ENCODE measurements around the gene SUN3. TPM values are rescaled to one million over a fixed set of nuclear protein-coding genes. Genes with fewer than 3 reads are reported as not detected.

Gene SUN3
- total RNA-seq, 1 experiment from 2014 or later = not detected

DNA sequence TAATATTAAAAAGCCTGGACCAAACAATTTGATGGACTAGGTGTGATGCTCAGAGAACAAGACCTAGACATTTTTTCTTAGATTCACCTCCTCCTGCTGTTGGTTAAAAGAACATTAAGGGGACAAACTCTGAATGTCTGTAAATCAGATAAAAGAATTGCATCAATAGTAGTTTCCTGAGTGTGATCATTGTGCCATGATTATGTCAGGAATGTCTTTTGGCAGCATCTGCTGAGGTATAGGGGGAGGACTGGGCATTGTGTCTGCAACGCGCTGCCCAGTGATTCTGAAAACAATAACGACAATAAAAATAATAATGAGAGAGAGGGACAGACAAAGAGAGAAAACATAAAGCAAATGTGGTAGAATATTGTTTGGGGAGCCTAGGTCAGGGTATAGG, 13.3 kb upstream of the SUN3 start (continued):
- TF ChIP-seq, protein P1, sequence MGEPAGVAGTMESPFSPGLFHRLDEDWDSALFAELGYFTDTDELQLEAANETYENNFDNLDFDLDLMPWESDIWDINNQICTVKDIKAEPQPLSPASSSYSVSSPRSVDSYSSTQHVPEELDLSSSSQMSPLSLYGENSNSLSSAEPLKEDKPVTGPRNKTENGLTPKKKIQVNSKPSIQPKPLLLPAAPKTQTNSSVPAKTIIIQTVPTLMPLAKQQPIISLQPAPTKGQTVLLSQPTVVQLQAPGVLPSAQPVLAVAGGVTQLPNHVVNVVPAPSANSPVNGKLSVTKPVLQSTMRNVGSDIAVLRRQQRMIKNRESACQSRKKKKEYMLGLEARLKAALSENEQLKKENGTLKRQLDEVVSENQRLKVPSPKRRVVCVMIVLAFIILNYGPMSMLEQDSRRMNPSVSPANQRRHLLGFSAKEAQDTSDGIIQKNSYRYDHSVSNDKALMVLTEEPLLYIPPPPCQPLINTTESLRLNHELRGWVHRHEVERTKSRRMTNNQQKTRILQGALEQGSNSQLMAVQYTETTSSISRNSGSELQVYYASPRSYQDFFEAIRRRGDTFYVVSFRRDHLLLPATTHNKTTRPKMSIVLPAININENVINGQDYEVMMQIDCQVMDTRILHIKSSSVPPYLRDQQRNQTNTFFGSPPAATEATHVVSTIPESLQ (CRISPR knock-in tag; IDR thresholded peaks at IDR 0.05) = no peak

DNA sequence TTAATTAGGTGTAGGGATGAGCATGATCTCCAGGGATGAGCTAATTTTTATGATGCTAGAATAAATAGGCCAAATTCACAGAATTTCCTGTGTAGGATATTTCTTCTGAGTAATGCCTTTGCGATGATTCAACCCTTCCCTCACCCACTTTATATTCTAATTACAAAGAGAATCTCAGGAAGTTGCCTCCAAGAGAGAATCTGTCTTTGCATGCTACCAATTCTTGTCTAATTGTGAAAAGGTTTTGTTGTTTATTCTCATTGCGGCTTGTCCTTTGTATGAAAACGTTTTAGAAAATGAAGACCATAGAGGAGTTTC, 12.7 kb upstream of the SUN3 start:
- ChIA-PET CTCF (no interaction called here), POLR2A (no interaction called here)
- Mint-ChIP-seq H3K9me3 (no peaks in the 10 kb centered on the region), H3K27ac (no peak overlapping the region), H3K27me3 (ENCODE audit: low read depth) (peaks cover 15% of the 10 kb centered on the region), H3K4me3 (no peak overlapping the region), H3K36me3 (no peaks in the 10 kb centered on the region), H3K4me1 (peaks cover 65% of the 10 kb centered on the region)
- DNase-seq (ENCODE audit: low spot score) = no peak
- no peak for ATAC-seq
- TF ChIP-seq MXD4 (CRISPR knock-in tag; IDR thresholded peaks at IDR 0.05; ENCODE audit: borderline replicate concordance) = no peak
- TF ChIP-seq, protein P2, sequence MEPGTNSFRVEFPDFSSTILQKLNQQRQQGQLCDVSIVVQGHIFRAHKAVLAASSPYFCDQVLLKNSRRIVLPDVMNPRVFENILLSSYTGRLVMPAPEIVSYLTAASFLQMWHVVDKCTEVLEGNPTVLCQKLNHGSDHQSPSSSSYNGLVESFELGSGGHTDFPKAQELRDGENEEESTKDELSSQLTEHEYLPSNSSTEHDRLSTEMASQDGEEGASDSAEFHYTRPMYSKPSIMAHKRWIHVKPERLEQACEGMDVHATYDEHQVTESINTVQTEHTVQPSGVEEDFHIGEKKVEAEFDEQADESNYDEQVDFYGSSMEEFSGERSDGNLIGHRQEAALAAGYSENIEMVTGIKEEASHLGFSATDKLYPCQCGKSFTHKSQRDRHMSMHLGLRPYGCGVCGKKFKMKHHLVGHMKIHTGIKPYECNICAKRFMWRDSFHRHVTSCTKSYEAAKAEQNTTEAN (CRISPR knock-in tag; IDR thresholded peaks at IDR 0.05) = no peak

DNA sequence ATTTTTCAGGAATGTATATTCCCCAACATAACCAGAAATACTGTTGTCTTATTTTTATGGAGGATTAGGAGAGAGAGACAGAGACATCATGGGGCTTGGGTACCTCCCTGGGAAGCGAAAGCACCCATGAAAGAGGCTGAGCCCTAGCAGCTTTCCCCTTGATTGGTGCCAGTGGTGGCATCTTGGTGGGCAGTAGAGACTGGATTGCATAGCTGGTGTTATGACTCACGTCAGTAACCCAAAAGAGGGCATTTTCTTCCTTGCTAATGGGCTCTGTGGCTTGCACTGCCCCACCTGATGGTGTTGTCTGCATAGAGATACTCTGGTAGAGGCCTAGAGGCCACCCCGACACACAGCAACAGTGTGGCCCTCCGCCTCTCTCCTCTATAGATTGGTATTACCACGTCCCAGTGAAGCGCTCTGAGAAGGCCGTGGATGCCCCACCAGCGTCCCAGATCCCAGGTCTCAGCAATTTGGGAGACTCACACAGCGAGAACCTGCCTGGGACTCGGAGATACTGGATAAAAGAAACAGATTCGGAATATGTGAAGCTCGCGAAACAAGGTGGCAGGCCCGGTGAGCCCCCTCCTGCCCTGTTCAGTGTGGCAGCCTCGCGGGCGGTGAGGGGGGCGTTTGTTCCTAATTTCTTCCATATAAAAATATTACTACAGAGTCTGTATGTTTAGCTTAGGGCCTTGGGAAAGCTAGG, 12.2 kb upstream of the SUN3 start:
- no peak overlapping the region for H3K4me3 Mint-ChIP-seq
- H3K9me3 Mint-ChIP-seq = no peaks in the 10 kb centered on the region
- peaks cover 63% of the 10 kb centered on the region for H3K4me1 Mint-ChIP-seq
- ChIA-PET CTCF (interaction anchor here (1.4 kb wide), 1 partner anchor 69 kb away, joined by 4 read pairs; no protein-coding TSS in a partner anchor), POLR2A (no interaction called here)
- H3K27ac Mint-ChIP-seq = no peak overlapping the region
- ATAC-seq (peak; percentile 10; the same call in 1 of the 2 replicates), DNase-seq (ENCODE audit: low spot score) (no peak)
- H3K27me3 Mint-ChIP-seq (ENCODE audit: low read depth) = peaks cover 20% of the 10 kb centered on the region
- no peaks in the 10 kb centered on the region for H3K36me3 Mint-ChIP-seq
- TF ChIP-seq ESRRA (CRISPR knock-in tag; IDR thresholded peaks at IDR 0.05; ENCODE audit: borderline replicate concordance) = no peak
- no peak for TF ChIP-seq CBFB (CRISPR knock-in tag; IDR thresholded peaks at IDR 0.05; ENCODE audit: low read depth)
- TF ChIP-seq, protein P3, sequence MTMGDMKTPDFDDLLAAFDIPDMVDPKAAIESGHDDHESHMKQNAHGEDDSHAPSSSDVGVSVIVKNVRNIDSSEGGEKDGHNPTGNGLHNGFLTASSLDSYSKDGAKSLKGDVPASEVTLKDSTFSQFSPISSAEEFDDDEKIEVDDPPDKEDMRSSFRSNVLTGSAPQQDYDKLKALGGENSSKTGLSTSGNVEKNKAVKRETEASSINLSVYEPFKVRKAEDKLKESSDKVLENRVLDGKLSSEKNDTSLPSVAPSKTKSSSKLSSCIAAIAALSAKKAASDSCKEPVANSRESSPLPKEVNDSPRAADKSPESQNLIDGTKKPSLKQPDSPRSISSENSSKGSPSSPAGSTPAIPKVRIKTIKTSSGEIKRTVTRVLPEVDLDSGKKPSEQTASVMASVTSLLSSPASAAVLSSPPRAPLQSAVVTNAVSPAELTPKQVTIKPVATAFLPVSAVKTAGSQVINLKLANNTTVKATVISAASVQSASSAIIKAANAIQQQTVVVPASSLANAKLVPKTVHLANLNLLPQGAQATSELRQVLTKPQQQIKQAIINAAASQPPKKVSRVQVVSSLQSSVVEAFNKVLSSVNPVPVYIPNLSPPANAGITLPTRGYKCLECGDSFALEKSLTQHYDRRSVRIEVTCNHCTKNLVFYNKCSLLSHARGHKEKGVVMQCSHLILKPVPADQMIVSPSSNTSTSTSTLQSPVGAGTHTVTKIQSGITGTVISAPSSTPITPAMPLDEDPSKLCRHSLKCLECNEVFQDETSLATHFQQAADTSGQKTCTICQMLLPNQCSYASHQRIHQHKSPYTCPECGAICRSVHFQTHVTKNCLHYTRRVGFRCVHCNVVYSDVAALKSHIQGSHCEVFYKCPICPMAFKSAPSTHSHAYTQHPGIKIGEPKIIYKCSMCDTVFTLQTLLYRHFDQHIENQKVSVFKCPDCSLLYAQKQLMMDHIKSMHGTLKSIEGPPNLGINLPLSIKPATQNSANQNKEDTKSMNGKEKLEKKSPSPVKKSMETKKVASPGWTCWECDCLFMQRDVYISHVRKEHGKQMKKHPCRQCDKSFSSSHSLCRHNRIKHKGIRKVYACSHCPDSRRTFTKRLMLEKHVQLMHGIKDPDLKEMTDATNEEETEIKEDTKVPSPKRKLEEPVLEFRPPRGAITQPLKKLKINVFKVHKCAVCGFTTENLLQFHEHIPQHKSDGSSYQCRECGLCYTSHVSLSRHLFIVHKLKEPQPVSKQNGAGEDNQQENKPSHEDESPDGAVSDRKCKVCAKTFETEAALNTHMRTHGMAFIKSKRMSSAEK (CRISPR knock-in tag; IDR thresholded peaks at IDR 0.05; ENCODE audit: borderline replicate concordance) = no peak
- no peak for TF ChIP-seq NR1H2 (CRISPR knock-in tag; IDR thresholded peaks at IDR 0.05)
- TF ChIP-seq NR3C1 (CRISPR knock-in tag; conservative IDR thresholded peaks at IDR 0.05; ENCODE audit: low read depth) = no peak

DNA sequence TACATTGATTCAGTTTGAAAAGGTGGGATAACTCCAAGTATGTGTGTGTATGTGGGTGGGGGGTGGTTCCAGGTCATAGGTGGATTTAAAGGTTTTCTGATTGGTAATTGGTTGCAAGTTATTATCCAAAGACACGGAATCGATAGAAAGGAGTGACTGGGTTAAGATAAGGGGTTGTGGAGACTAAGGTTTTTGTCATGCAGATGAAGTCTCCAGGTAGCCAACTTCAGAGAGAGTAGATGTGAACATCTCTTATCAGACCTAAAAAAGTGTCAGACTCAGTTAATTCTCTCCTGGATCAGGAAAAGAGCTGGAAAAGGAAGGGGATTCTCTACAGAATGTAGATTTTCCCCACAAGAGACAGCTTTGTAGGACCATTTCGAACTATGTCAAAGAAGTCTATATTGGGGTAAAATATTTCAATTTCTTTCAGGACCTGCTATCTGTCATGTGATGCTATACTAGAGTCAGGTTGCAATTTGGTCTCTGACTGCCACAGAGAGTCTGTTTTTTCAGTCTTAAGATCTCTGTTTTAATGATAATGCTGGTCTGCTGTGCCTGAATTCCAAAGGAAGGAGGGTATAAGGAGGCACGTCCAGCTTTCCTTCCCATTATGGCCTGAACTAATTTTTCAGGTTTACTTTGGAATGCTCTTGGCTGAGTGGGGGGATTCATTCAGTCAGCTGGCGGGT, 10.1 kb upstream of the SUN3 start:
- DNase-seq (ENCODE audit: low spot score) (no peak), ATAC-seq (peak; percentile 18)
- CTCF ChIA-PET = interaction anchor here (0.7 kb wide), 1 partner anchor 26 kb away, joined by 5 read pairs; no protein-coding TSS in a partner anchor
- Mint-ChIP-seq H3K27ac (peak overlapping the region; percentile 90), H3K27me3 (ENCODE audit: low read depth) (peaks cover 36% of the 10 kb centered on the region), H3K36me3 (no peaks in the 10 kb centered on the region), H3K9me3 (no peaks in the 10 kb centered on the region), H3K4me3 (peak overlapping the region; percentile 51), H3K4me1 (peaks cover 65% of the 10 kb centered on the region)
- POLR2A ChIA-PET = interaction anchor here (0.6 to 1.1 kb wide), 2 partner anchors 8 to 50 kb away, joined by 3 to 6 read pairs; partner anchors contain the start of gene UPP1
- TF ChIP-seq, protein P4, sequence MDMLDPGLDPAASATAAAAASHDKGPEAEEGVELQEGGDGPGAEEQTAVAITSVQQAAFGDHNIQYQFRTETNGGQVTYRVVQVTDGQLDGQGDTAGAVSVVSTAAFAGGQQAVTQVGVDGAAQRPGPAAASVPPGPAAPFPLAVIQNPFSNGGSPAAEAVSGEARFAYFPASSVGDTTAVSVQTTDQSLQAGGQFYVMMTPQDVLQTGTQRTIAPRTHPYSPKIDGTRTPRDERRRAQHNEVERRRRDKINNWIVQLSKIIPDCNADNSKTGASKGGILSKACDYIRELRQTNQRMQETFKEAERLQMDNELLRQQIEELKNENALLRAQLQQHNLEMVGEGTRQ (CRISPR knock-in tag; IDR thresholded peaks at IDR 0.05) = peak; percentile 80
- TF ChIP-seq MYBL2 (CRISPR knock-in tag; IDR thresholded peaks at IDR 0.05) (no peak), RELA (CRISPR knock-in tag; IDR thresholded peaks at IDR 0.05; ENCODE audit: borderline replicate concordance) (no peak)
- TF ChIP-seq, protein P3 (CRISPR knock-in tag; IDR thresholded peaks at IDR 0.05; ENCODE audit: borderline replicate concordance) = no peak
- TF ChIP-seq, protein P5, sequence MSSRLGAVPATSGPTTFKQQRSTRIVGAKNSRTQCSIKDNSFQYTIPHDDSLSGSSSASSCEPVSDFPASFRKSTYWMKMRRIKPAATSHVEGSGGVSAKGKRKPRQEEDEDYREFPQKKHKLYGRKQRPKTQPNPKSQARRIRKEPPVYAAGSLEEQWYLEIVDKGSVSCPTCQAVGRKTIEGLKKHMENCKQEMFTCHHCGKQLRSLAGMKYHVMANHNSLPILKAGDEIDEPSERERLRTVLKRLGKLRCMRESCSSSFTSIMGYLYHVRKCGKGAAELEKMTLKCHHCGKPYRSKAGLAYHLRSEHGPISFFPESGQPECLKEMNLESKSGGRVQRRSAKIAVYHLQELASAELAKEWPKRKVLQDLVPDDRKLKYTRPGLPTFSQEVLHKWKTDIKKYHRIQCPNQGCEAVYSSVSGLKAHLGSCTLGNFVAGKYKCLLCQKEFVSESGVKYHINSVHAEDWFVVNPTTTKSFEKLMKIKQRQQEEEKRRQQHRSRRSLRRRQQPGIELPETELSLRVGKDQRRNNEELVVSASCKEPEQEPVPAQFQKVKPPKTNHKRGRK (CRISPR knock-in tag; IDR thresholded peaks at IDR 0.05; ENCODE audit: borderline replicate concordance) = no peak
